ENCODE data around the gene RBM20. TPM values are rescaled to one million over a fixed set of nuclear protein-coding genes. Genes with fewer than 3 reads are reported as not detected.
"Not testable (repeated sequence)": the region's sequence is repeated elsewhere in the genome, so short reads cannot be mapped to it uniquely, and the experiment has no call there.

RBM20 gene
- 13.5 TPM for polyA plus RNA-seq (ENCODE audit: insufficient read length)

- DNase-seq (ENCODE audit: low read depth): no peak
Measured at GRCh38 chr10:110643653-110644597, at the start of gene RBM20. Gene RBM20, plus strand, starts transcription at chr10:110644336. Its CDS starts 119 bp downstream, at chr10:110644455.

DNA sequence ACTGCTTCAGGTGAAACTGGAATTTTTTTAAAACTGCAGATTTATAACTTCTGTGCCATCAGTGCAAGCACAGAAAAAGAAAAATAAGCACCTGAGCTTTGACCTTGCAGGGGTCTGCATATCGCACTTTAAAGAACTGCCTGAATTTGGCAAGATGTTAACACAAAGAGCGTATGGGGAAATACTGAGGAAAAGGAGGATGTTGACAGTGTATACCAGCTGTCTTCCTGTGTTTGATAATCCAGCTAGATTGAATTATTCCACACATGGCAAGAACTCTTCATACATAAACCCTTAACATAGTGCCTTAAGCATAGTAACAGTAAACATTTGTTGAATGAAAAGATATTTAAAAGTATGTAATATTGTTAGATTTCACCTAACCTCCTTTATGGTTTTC lies 46.7 kb upstream of the RBM20 start:
- no peak for DNase-seq (ENCODE audit: low read depth)

DNA sequence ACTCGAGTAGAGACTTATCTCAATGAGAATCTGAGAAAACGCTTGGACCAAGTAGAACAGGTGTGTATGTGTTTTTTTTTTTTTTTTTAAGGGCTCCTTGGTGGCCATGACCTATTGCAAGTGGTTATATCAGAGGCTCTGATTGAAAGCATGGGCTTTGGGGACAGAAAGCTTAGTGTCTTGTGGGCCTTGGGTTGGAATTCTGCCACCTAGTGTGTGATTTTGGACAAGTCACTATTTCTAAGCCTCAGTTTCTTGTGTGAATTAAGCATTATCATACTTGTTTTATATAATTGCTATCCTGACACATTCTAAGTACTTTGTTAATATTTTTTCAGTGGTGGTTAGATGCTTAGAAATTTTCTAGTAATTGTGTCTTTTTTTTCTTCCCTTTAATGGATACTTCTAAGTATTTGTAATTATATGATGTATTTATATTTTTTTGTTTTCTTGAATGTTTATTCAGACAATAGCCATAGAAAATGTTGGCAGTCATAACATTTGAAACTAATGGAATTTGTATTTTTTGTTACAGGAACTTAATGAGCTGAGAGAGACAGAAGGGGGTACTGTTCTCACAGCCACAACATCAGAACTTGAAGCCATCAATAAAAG lies 43.5 kb upstream of the RBM20 start:
- DNase-seq (ENCODE audit: low read depth): no peak

DNA sequence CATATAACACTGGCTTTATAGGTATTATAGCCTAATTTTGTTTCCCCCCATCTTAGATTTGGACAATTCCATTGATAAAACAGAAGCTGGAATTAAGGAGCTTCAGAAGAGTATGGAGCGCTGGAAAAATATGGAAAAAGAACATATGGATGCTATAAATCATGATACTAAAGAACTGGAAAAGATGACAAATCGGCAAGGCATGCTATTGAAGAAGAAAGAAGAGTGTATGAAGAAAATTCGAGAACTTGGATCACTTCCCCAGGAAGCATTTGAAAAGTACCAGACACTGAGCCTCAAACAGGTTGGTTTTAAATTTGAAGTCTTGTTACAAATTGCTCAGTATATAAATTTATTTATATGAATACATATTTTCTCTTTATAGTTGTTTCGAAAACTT lies 42.6 kb upstream of the RBM20 start:
- DNase-seq (ENCODE audit: low read depth): no peak

- DNase-seq (ENCODE audit: low read depth): no peak
Measured at GRCh38 chr10:110608087-110608486, 36.0 kb upstream of the RBM20 start.

DNA sequence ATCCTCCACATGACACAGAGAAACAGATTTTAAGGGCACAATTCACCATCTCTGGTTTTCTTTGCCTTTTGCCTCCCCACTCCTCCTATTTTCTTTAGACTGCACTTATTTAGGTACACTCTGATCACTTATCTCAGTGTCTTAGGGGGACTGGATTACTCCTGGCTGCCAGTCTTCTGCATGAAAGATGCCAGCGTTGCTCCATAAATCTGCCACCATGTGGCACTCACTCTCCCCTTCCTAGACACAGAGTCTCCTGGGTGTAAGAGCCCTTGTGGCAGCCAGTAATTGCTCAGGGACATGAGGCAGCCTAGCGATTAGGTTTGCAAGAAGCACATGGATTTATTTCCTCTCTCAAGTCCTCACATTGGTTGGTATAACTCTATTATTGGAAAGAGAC lies 34.5 kb upstream of the RBM20 start:
- no peak for DNase-seq (ENCODE audit: low read depth)

GRCh38 chr10:110610308-110610774 lies 33.8 kb upstream of the RBM20 start:
- DNase-seq (ENCODE audit: low read depth): no peak

DNA sequence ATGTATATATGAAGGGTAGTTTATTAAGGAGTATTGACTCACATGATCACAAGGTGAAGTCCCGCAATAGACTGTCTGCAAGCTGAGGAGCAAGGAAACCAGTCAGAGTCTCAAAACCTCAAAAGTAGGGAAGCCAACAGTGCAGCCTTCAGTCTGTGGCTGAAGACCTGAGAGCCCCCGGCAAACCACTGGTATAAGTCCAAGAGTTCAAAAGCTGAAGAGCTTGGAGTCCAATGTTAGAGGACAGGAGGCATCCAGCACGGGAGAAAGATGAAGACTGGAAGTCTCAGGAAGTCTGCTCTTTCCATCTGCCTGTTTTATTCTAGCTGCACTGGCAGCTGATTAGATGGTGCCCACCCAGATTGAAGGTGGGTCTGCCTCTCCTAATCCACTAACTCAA lies 33.4 kb upstream of the RBM20 start:
- DNase-seq (ENCODE audit: low read depth): not testable (repeated sequence)

- no peak for DNase-seq (ENCODE audit: low read depth)
Measured at GRCh38 chr10:110612087-110612486, 32.0 kb upstream of the RBM20 start.

- DNase-seq (ENCODE audit: low read depth): no peak
Measured at GRCh38 chr10:110612629-110613028, 31.5 kb upstream of the RBM20 start.

- DNase-seq (ENCODE audit: low read depth): no peak
Measured at GRCh38 chr10:110613341-110613995, 30.7 kb upstream of the RBM20 start.

GRCh38 chr10:110613996-110614495 lies 30.1 kb upstream of the RBM20 start:
- no peak for DNase-seq (ENCODE audit: low read depth)

DNA sequence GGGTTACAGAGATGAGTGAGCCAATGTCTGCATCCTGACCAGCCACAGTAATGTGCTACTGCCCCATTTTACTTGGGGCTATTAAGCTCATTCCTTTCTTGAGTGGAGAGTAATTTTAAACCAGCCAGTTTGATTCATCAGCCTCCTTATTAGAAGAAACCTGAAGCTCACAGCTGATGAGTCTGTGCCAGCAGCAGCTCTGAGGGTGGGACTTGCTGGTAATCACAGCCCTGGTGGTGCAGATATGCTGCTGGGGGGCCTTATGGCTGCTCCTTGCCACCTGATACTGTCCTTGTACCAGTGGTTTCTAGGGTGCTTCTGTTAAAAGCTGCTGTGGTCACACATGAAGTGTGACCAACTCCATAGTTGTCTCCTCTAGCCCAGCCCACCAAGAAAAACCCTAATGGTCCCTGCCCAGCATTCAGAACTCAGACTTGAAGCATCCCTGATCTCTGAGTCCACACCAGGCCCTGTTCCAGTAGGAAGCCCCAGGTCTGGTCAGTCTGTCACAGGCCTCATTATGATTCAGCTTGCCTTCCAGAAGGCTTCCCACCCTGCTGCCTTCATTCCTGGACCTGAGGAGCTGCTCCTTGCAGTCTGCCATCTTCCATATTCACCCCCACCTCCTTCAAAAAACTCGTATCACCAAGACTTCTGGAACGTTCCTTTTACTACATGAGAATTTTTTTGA lies 28.9 kb upstream of the RBM20 start:
- DNase-seq (ENCODE audit: low read depth): no peak

DNA sequence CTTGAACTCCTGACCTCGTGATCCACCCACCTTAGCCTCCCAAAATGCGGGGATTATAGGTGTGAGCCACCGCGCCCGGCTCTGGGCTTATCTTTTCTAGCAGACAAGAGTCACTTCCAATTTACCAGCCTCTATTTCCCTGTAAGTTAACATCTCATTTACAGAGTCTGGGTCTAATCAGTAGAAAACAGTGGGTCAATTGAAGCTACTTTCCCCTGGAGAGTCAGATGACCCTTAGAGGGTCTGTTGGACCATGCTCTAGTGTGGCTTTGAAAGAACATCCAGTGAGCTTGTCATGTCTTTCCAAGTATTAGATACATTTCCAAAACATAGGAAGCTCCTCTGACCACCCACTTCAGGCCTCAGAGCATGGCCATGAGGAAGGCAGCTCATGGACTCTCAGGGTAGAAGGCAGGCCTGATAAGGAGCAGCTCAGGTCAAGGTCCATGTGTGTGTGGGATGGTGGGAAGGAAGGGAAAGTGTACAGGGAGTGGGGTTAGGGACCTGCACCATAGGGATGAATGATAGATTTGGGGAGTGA lies 27.6 kb upstream of the RBM20 start:
- no peak for DNase-seq (ENCODE audit: low read depth)

DNA sequence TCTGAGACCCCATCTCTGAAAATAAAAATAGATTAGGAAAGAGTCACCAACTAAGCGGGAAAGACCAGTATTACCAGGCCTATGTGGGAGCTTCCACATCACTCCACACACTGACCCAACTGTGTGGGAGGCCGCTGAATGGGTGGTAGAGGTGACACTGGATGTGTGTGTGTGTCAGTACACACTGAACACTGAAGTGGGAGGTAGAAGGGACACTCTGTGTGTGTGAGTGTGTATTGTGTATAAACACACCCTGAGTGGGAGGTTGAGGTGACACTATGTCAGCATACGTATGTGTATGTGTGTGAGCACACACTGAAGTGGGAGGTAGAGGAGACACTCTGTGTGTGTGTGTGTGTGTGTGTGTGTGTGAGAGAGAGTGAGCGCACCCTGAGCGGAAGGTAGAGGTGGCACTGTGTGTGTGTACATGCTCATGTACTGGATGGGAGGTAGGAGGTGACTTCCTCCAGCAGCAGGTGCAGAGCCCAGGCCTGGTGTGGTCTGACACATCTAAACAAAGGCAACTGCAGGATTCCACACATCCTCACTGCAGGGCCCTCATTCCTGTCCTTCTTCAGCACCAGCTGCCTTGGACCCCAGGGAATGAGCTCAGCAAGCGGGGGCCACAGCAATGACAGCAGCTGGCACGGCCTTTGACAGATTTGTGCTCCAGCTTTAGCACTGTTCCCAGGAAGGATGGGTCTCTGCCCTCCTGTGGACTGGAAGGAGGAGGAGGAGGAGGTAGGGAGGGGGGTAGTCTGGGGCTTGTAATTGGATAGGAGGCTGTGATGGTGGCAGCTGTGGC lies 26.5 kb upstream of the RBM20 start:
- no peak for DNase-seq (ENCODE audit: low read depth)

- DNase-seq (ENCODE audit: low read depth): no peak
Measured at GRCh38 chr10:110618230-110618610, 25.9 kb upstream of the RBM20 start.

DNA sequence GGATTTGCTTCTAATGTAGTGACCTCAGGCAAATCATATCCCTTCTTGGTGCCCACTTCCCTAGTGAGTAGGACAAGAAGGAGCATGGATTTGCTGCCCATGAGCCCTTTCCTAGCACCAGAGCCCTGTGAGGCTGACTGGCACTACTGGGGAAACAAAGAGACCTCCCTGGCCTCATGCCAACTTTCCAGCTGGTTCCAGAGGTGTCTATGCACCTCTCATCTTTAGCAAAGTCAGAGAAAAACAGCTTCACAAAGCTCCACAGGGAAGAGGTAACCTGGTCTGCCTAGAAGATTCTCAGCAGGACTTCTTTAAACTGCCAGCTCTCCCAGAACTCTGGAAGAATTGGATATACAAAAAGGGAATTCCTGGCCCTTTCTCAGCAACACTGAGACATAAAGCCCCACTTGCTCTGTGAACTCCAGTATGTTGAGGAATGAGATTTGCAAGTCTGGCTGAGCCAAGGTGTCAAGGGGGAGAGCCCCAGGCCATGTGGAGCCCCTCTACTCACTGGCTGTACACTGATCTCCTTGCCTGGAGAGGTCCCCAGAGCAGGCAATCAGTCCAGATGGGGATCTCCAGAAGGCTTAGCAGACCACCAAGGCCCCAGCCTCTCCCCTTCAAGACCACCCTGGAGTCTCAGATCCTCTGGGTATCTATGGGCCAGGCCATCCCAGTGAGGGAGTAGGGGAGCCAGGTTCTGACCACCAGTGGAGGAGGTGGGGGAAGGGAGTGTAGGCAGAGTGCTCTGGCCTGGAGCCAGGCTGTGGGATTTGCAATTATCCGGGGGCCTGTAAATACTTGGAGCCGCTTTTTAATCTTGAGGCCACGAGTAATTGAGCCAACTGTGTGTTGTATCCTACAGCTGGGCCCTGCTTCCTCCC lies 24.4 kb upstream of the RBM20 start:
- DNase-seq (ENCODE audit: low read depth): no peak

- DNase-seq (ENCODE audit: low read depth): no peak
Measured at GRCh38 chr10:110620398-110620719, 23.8 kb upstream of the RBM20 start.

DNA sequence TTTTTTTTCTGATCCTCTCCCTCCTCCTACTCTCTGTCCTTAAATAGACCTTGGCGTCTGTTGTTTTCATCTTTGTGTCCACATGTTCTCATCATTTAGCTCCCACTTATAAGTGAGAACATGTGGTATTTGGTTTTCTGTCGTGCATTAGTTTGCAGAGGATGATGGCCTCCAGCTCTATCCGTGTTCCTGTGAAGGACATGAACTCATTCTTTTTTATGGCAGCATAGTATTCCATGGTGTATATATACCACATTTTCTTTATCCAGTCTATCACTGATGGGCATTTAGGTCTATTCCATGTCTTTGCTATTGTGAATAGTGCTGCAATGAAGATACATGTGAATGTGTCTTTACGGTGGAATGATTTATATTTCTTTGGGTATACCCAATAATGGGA lies 20.8 kb upstream of the RBM20 start:
- DNase-seq (ENCODE audit: low read depth): not testable (repeated sequence)
